Peyer's patch (tissue), 4 donors: ENCODE data around the gene LHX3.

ENCODE experiments used
- POLR2A ChIP-seq, 2 donors: fragments of 450-650 bp; IDR thresholded peaks; one replicate each; pipeline ENCODE4 v1.5.1; 2017; ENCODE audit warnings: antibody characterized with exemption in 2 of 2, mild to moderate bottlenecking in 2 of 2, moderate library complexity in 2 of 2
- TF ChIP-seq, protein P1 (sequence below), 6 experiments: fragments of 450-650 bp in 4 of 6; fragments of 200-600 bp in 2 of 6; sonication (generic) in 1 of 6; IDR thresholded peaks; one replicate each; pipeline ENCODE4 v1.5.1; 2017 to 2019; ENCODE audit warnings: antibody characterized with exemption in 6 of 6, mild to moderate bottlenecking in 3 of 6, moderate library complexity in 1 of 6

DNA sequence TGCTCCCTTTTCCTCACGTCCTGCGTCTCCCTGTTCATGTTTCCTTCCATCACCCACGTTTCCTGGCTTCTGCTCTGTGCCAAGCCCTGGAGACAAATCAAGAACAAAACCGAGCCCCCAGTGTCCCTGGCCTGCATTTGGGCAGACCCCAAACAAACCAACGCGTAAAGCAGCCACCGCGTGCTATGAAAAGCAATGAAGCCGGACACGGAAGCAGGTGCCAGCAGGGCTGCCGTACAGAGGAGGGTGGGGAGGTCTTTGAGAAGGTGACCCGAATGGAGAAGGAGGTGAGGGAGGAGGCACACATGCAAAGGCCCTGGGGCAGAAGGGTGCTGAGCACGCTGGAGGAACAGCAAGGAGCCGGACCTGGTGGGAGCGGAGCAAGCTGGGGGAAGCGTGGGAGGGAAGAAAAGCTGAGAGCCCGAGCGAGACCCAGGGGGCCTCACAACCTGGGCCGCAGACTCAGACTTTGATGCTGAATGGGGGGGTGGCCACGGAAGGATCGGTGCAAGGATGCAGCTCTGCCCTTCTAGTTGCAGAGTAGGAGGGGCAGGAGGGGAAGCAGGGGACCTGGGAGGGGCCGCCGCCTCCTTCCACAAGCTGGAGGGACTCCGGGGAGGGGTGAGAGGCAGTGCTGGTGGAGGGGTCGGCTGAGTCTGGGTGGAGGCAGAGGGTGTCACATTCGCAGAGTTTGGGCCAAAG, 42.1 kb upstream of the LHX3 start:
- TF ChIP-seq, protein P1, sequence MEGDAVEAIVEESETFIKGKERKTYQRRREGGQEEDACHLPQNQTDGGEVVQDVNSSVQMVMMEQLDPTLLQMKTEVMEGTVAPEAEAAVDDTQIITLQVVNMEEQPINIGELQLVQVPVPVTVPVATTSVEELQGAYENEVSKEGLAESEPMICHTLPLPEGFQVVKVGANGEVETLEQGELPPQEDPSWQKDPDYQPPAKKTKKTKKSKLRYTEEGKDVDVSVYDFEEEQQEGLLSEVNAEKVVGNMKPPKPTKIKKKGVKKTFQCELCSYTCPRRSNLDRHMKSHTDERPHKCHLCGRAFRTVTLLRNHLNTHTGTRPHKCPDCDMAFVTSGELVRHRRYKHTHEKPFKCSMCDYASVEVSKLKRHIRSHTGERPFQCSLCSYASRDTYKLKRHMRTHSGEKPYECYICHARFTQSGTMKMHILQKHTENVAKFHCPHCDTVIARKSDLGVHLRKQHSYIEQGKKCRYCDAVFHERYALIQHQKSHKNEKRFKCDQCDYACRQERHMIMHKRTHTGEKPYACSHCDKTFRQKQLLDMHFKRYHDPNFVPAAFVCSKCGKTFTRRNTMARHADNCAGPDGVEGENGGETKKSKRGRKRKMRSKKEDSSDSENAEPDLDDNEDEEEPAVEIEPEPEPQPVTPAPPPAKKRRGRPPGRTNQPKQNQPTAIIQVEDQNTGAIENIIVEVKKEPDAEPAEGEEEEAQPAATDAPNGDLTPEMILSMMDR (IDR thresholded peaks at IDR 0.05) = no peak
- TF ChIP-seq POLR2A (IDR thresholded peaks at IDR 0.05) = no peak
